ENCODE data around the gene CEACAM18.
A peak's percentile ranks its signal among the peaks of the same experiment; 100 is the strongest.

Gene CEACAM18

DNA sequence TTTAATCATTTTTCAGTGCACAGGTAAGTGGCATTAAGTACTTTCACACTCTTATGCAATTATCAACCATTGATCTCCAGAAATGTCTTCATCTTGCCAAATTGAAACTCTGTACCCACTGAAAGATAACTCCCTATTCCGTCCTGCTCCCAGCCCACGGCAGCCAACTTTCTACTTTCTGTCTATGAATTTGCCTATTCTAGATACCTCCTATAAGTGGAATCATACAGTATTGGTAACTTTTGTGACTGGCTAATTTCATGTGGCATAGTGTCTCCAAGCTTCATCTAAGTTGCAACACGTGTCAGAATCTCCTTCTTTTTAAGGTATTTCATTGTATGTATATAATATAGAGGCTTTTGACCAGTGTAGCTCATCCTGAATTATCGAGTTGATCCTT lies 5.7 kb upstream of the CEACAM18 start:
- TF ChIP-seq, protein P1, sequence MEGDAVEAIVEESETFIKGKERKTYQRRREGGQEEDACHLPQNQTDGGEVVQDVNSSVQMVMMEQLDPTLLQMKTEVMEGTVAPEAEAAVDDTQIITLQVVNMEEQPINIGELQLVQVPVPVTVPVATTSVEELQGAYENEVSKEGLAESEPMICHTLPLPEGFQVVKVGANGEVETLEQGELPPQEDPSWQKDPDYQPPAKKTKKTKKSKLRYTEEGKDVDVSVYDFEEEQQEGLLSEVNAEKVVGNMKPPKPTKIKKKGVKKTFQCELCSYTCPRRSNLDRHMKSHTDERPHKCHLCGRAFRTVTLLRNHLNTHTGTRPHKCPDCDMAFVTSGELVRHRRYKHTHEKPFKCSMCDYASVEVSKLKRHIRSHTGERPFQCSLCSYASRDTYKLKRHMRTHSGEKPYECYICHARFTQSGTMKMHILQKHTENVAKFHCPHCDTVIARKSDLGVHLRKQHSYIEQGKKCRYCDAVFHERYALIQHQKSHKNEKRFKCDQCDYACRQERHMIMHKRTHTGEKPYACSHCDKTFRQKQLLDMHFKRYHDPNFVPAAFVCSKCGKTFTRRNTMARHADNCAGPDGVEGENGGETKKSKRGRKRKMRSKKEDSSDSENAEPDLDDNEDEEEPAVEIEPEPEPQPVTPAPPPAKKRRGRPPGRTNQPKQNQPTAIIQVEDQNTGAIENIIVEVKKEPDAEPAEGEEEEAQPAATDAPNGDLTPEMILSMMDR (conservative IDR thresholded peaks at IDR 0.05; ENCODE audit: low read depth): no peak
- ChIA-PET CTCF (interaction anchor here (0.6 to 2.2 kb wide), 11 partner anchors 9 to 231 kb away, joined by 3 to 13 read pairs (median 5); partner anchors contain the start of gene SIGLEC10), POLR2A (ENCODE audit: low non-redundant PET) (no interaction called here)
- no peak for DNase-seq (ENCODE audit: low spot score)
- H3K27ac ChIP-seq: no peak overlapping the region

DNA sequence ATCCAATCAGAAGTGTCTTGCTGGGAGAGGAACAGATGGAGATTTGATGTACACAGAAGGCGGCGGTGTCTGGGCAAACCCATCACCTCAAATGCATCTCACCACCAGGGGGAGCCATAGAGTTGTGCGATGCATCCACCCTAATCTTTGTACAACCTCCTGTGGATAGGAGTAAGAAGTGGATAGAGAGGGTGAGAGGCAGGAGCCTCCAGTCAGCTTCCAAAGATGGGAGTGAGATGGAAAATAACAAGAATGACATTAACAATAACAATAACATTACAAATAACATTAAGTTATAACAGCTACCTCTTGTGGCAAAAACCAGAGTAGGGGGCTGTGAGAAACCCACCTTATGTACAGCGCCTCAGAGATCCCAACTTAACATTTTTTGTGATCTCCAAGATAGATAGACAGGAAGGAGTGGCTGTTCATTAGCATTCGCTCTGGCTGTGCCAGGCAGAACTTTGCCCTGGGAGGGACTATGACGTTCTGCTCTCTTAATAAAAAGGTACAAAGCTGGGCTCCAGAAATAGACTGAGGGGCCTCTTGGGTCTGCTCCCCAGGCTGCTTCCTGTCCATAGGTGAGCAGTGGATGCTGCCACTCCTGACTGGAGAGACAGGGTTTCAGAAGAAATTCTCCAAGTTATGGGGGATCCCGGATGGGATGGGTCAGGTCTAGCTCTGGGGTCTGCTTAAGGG lies 5.2 kb upstream of the CEACAM18 start:
- ChIA-PET POLR2A (ENCODE audit: low non-redundant PET) (no interaction called here), CTCF (interaction anchor here (0.5 to 2.2 kb wide), 17 partner anchors 9 to 307 kb away, joined by 3 to 13 read pairs (median 4); partner anchors contain the start of genes CLDND2 and SIGLEC10)
- no peak overlapping the region for H3K27ac ChIP-seq
- DNase-seq (ENCODE audit: low spot score): peak; percentile 63
- TF ChIP-seq, protein P1 (conservative IDR thresholded peaks at IDR 0.05; ENCODE audit: low read depth): peak; percentile 90

DNA sequence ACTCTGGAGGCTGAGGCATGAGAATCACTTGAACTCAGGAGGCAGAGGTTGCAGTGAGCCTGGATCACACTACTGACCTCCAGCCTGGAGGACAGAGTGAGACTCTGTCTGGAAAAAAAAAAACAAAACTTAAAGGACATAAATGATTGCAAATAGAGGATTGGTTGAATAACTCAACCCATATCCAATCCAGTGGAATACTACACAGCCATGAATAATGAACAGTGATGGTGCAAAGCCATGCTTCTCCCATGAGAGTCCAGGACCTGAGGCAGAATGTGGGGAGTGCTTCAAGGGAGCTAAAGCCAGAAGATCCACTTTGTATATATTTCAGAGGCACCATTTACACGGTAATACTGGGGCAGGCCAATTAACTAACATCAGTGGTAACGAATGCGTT lies 2.2 kb upstream of the CEACAM18 start:
- CTCF ChIA-PET: interaction anchor here (1.5 kb wide), 1 partner anchor 302 kb away, joined by 3 read pairs; no protein-coding TSS in a partner anchor
- TF ChIP-seq, protein P1 (conservative IDR thresholded peaks at IDR 0.05; ENCODE audit: low read depth): no peak
- POLR2A ChIA-PET (ENCODE audit: low non-redundant PET): no interaction called here
- H3K27ac ChIP-seq: no peak overlapping the region
- DNase-seq (ENCODE audit: low spot score): no peak

DNA sequence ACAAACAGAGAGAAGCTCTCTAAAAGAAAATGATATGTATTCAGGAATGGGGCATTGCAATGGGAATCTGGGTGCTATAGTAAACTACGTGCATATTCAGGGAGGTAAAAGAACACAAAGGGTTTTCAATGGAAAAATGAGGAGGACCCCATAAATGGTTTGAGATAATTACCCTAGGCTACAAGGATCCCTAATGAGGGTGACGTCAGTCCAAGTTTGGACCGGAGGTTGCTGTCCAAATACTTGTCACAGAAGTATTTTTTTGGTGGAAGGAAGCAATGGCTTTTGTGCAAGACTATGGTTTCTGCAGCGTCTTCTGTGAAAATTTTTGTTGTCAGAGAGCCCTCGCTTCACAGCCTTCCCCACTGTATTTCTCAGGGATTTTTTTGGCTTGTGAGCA lies 995 bp upstream of the CEACAM18 start:
- POLR2A ChIA-PET (ENCODE audit: low non-redundant PET): no interaction called here
- no peak overlapping the region for H3K27ac ChIP-seq
- TF ChIP-seq, protein P1 (conservative IDR thresholded peaks at IDR 0.05; ENCODE audit: low read depth): no peak
- CTCF ChIA-PET: no interaction called here
- no peak for DNase-seq (ENCODE audit: low spot score)

DNA sequence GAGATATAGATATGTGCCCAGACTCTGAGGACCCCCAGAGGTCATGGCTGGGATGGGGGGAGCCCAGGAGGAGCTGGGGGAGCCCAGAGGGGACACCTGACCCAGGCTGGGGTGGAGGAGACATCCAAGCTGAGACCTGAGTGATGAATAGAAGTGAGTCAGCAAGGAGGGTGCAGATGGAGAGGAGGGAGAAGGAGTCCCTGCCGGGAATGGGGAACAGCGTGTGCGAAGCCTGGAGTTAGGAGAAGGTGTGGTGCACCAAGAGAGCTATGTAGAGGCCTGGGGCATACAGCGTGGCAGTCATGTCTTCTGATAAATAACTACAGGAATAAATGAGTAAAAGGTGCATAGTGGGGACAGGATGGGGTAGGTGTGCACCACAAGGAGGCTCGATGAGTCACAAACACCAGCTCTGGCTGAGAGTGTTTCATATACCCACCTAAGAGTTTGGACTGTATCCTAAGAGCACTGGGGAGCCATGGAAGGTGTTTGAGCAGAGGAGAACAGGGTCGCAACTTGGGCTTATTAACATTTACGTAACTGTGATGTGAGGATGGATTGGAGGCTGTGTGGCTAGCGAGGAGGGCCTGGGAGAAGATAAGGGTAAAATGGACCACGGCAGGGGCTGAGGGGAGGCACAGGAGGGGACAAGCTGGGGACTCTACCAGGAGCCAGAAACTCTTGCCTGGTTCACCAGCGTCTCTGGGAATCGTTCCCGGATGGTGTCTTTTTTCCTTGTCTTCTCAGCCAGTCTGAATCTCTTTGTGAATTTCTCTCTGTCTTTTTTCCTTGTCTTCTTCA lies 1.4 kb downstream of the CEACAM18 start:
- POLR2A ChIA-PET (ENCODE audit: low non-redundant PET): no interaction called here
- no peak for DNase-seq (ENCODE audit: low spot score)
- TF ChIP-seq, protein P1 (conservative IDR thresholded peaks at IDR 0.05; ENCODE audit: low read depth): no peak
- CTCF ChIA-PET: interaction anchor here (0.6 to 0.8 kb wide), 2 partner anchors 36 to 901 kb away, joined by 3 to 6 read pairs; no protein-coding TSS in a partner anchor
- H3K27ac ChIP-seq: no peak overlapping the region

DNA sequence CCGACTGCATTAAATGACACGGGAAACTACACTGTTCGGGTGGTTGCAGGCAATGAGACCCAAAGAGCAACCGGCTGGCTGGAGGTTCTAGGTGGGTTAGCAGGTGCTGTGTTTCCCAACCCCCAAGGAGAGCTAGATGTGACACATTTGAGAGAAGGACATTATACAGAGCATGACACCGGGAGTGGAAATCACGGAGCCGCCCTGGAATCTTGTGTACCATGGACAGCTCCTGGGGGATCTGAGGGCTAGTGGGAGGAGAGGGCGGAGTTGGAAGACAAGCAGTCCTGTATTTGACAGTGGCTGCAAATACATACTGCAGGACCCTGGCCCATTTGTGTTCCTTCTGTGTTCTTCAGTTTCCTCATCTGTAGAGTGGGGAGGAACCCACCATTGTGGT lies 2.3 kb downstream of the CEACAM18 start:
- no peak overlapping the region for H3K27ac ChIP-seq
- POLR2A ChIA-PET (ENCODE audit: low non-redundant PET): no interaction called here
- CTCF ChIA-PET: interaction anchor here (1.9 kb wide), 1 partner anchor 8 kb away, joined by 5 read pairs; no protein-coding TSS in a partner anchor
- TF ChIP-seq, protein P1 (conservative IDR thresholded peaks at IDR 0.05; ENCODE audit: low read depth): no peak
- DNase-seq (ENCODE audit: low spot score): peak; percentile 22
